ENCODE data around the gene OPTC.
"Not testable (repeated sequence)": the region's sequence is repeated elsewhere in the genome, so short reads cannot be mapped to it uniquely, and the experiment has no call there.

OPTC gene

GRCh38 chr1:203465146-203465798 is 28.7 kb upstream of the OPTC start:
- DNase-seq (ENCODE audit: low read depth) = no peak

- DNase-seq (ENCODE audit: low read depth) = no peak
Measured at GRCh38 chr1:203465948-203466347, 28.0 kb upstream of the OPTC start.

- DNase-seq (ENCODE audit: low read depth) = not testable (repeated sequence)
Measured at GRCh38 chr1:203466906-203467549, 26.9 kb upstream of the OPTC start.

GRCh38 chr1:203467550-203467921 is 26.4 kb upstream of the OPTC start:
- no peak for DNase-seq (ENCODE audit: low read depth)

- DNase-seq (ENCODE audit: low read depth) = no peak
Measured at GRCh38 chr1:203468326-203468725, 25.6 kb upstream of the OPTC start.

GRCh38 chr1:203470240-203470639 is 23.7 kb upstream of the OPTC start:
- DNase-seq (ENCODE audit: low read depth) = no peak

- DNase-seq (ENCODE audit: low read depth) = no peak
Measured at GRCh38 chr1:203471841-203472240, 22.1 kb upstream of the OPTC start.

GRCh38 chr1:203473281-203473680 is 20.7 kb upstream of the OPTC start:
- no peak for DNase-seq (ENCODE audit: low read depth)

- no peak for DNase-seq (ENCODE audit: low read depth)
Measured at GRCh38 chr1:203473781-203474305, 20.1 kb upstream of the OPTC start.

- DNase-seq (ENCODE audit: low read depth) = peak; percentile 59
Measured at GRCh38 chr1:203475012-203475981, 18.7 kb upstream of the OPTC start, which contains the start of gene PRELP. Gene PRELP (plus strand): TSS chr1:203475806. CDS start chr1:203483185, 7,379 bp downstream.

GRCh38 chr1:203476216-203476814 is 17.6 kb upstream of the OPTC start:
- no peak for DNase-seq (ENCODE audit: low read depth)

- no peak for DNase-seq (ENCODE audit: low read depth)
Measured at GRCh38 chr1:203477748-203478147, 16.2 kb upstream of the OPTC start.

GRCh38 chr1:203478231-203478630 is 15.7 kb upstream of the OPTC start:
- no peak for DNase-seq (ENCODE audit: low read depth)

GRCh38 chr1:203478986-203479385 is 15.0 kb upstream of the OPTC start:
- DNase-seq (ENCODE audit: low read depth) = no peak

- no peak for DNase-seq (ENCODE audit: low read depth)
Measured at GRCh38 chr1:203479646-203480045, 14.3 kb upstream of the OPTC start.

GRCh38 chr1:203480084-203480483 is 13.9 kb upstream of the OPTC start:
- peak; percentile 42 for DNase-seq (ENCODE audit: low read depth)

GRCh38 chr1:203480525-203481084 is 13.3 kb upstream of the OPTC start:
- DNase-seq (ENCODE audit: low read depth) = peak; percentile 84

- DNase-seq (ENCODE audit: low read depth) = no peak
Measured at GRCh38 chr1:203481196-203481595, 12.8 kb upstream of the OPTC start.

GRCh38 chr1:203486618-203487370 is 7.2 kb upstream of the OPTC start:
- DNase-seq (ENCODE audit: low read depth) = no peak

- no peak for DNase-seq (ENCODE audit: low read depth)
Measured at GRCh38 chr1:203488539-203488938, 5.4 kb upstream of the OPTC start.

GRCh38 chr1:203490607-203491006 is 3.3 kb upstream of the OPTC start:
- no peak for DNase-seq (ENCODE audit: low read depth)

Measured in stromal cell of bone marrow (primary cell).